ENCODE data around the gene ANKS1B. TPM values are rescaled to one million over a fixed set of nuclear protein-coding genes. Genes with fewer than 3 reads are reported as not detected.
A peak's percentile ranks its signal among the peaks of the same experiment; 100 is the strongest.

The ANKS1B gene
- total RNA-seq, 1 donor = 47.0 TPM

- TF ChIP-seq CTCF (IDR thresholded peaks at IDR 0.05; ENCODE audit: insufficient read depth, low read length) = no peak
- no peak overlapping the region for H3K4me3 ChIP-seq (ENCODE audit: low read depth, low read length)
- no peak for DNase-seq (ENCODE audit: low read depth)
Measured at GRCh38 chr12:98730412-98730811, 1254.3 kb downstream of the ANKS1B start.

DNA sequence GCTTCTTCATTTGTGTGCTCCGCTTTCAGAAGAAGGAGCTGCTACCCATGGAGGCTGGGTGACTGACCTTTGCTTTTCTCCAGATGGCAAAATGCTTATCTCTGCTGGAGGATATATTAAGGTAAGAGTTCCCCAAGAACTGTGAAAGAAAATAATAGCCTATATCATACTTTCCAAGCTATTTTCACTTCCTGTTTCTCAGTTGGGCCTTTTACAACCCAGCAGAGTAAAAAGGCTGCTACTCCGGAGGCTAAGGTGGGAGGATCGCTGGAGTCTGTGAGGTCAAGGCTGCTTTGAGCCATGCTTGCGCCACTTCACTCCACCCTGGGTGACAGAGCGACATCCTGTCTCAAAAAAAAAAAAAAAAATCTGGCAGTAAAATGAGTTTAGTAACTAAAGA is 1257.5 kb downstream of the ANKS1B start:
- H3K4me3 ChIP-seq (ENCODE audit: low read depth, low read length) = no peak overlapping the region
- TF ChIP-seq CTCF (IDR thresholded peaks at IDR 0.05; ENCODE audit: insufficient read depth, low read length) = no peak
- no peak for DNase-seq (ENCODE audit: low read depth)

GRCh38 chr12:98725476-98726247 is 1259.1 kb downstream of the ANKS1B start:
- peak; percentile 67 for TF ChIP-seq CTCF (IDR thresholded peaks at IDR 0.05; ENCODE audit: insufficient read depth, low read length)

DNA sequence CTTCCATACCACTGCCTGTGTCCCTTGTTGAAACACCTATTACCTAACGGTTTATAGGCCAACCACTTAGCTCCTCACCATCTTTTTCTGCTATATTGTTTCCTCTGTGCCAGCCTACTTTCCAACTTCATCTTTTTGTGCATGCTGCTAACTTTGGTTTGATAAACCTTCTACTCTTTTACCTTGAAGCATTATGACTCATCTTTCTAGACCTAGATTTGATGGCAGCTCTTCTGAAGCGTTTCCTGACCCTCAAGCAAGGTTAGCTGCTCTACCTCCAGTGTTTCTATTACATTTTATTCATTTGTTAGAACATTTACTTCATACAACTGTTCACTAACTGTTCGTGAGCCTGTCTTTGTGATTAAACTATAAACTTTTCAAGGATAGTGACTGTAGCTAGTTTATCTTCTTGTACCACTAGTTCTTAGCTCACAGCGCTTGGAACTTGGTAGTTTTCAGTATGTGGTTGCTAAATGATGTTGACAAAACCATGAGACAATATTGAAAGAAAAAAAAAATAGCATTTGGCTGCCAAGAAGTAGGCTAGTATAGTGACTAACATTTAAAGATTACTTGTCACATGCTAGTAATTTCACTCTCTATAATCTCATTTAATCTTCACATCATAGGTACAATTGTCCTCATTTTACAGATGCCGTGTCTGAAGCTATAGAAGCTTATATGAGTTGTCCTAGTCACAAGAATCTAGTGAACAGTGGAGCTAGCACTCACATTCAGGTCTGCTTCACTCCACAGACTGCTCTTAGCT is 1260.2 kb downstream of the ANKS1B start:
- H3K4me3 ChIP-seq (ENCODE audit: low read depth, low read length) = no peak overlapping the region
- no peak for DNase-seq (ENCODE audit: low read depth)
- no peak for TF ChIP-seq CTCF (IDR thresholded peaks at IDR 0.05; ENCODE audit: insufficient read depth, low read length)

More at GRCh38 chr12:98725476-98726247, 1259.1 kb downstream of the ANKS1B start:
- DNase-seq (ENCODE audit: low read depth) = peak; percentile 68
- no peak overlapping the region for H3K4me3 ChIP-seq (ENCODE audit: low read depth, low read length)

GRCh38 chr12:98721204-98721702 is 1263.5 kb downstream of the ANKS1B start:
- H3K4me3 ChIP-seq (ENCODE audit: low read depth, low read length) = no peak overlapping the region
- no peak for DNase-seq (ENCODE audit: low read depth)
- no peak for TF ChIP-seq CTCF (IDR thresholded peaks at IDR 0.05; ENCODE audit: insufficient read depth, low read length)

GRCh38 chr12:98719515-98720504 is 1264.9 kb downstream of the ANKS1B start:
- DNase-seq (ENCODE audit: low read depth) = no peak
- no peak for TF ChIP-seq CTCF (IDR thresholded peaks at IDR 0.05; ENCODE audit: insufficient read depth, low read length)
- H3K4me3 ChIP-seq (ENCODE audit: low read depth, low read length) = no peak overlapping the region

Measured in fibroblast of the aortic adventitia (primary cell).